Measurements from ENCODE around the gene PLCH2. TPM values are rescaled to one million over a fixed set of nuclear protein-coding genes. Genes with fewer than 3 reads are reported as not detected.

Gene PLCH2
- total RNA-seq, 4 donors from 2014 or later, result 83.3 to 324 (median 130) TPM

GRCh38 chr1:2482588-2482987 lies 6.5 kb downstream of the PLCH2 start:
- Histone ChIP-seq H3K4me1 (peaks cover 34% of the 10 kb centered on the region), H3K27ac (no peak overlapping the region), H3K9me3 (no peaks in the 10 kb centered on the region), H3K27me3 (no peaks in the 10 kb centered on the region), H3K36me3 (peaks cover 17% of the 10 kb centered on the region), H3K4me3 (no peak overlapping the region)
- WGBS, result 93% methylated on average over 3 of the region's 11 CpGs
- no peak for TF ChIP-seq POLR2A (IDR thresholded peaks at IDR 0.05)
- TF ChIP-seq EP300 (IDR thresholded peaks at IDR 0.05), result no peak
- TF ChIP-seq CTCF (IDR thresholded peaks at IDR 0.05), result no peak
- no peak for TF ChIP-seq POLR2AphosphoS5 (IDR thresholded peaks at IDR 0.05)
- no peak for DNase-seq (ENCODE audit: low spot score in 2 of 2)

GRCh38 chr1:2483026-2483425 lies 6.9 kb downstream of the PLCH2 start:
- peaks cover 34% of the 10 kb centered on the region for H3K4me1 ChIP-seq
- H3K36me3 ChIP-seq, result peaks cover 21% of the 10 kb centered on the region
- no peak overlapping the region for H3K4me3 ChIP-seq
- no peak for DNase-seq (ENCODE audit: low spot score in 2 of 2)
- TF ChIP-seq CTCF (IDR thresholded peaks at IDR 0.05), result no peak
- no peak for TF ChIP-seq POLR2AphosphoS5 (IDR thresholded peaks at IDR 0.05)
- TF ChIP-seq EP300 (IDR thresholded peaks at IDR 0.05), result no peak
- no peak for TF ChIP-seq POLR2A (IDR thresholded peaks at IDR 0.05)
- 79% methylated on average over 8 of the region's 13 CpGs for WGBS
- no peaks in the 10 kb centered on the region for H3K27me3 ChIP-seq
- no peaks in the 10 kb centered on the region for H3K9me3 ChIP-seq
- H3K27ac ChIP-seq, result no peak overlapping the region

GRCh38 chr1:2483970-2484369 lies 7.9 kb downstream of the PLCH2 start:
- peaks cover 33% of the 10 kb centered on the region for H3K4me1 ChIP-seq
- no peak overlapping the region for H3K27ac ChIP-seq
- no peak for DNase-seq (ENCODE audit: low spot score in 2 of 2)
- TF ChIP-seq CTCF (IDR thresholded peaks at IDR 0.05) (no peak), POLR2A (IDR thresholded peaks at IDR 0.05) (no peak), EP300 (IDR thresholded peaks at IDR 0.05) (no peak), POLR2AphosphoS5 (IDR thresholded peaks at IDR 0.05) (no peak)
- H3K4me3 ChIP-seq, result no peak overlapping the region
- no peaks in the 10 kb centered on the region for H3K9me3 ChIP-seq
- no peaks in the 10 kb centered on the region for H3K27me3 ChIP-seq
- 77% methylated on average over 13 of the region's 16 CpGs for WGBS
- peaks cover 29% of the 10 kb centered on the region for H3K36me3 ChIP-seq

GRCh38 chr1:2486041-2486440 lies 10.0 kb downstream of the PLCH2 start:
- no peak for DNase-seq (ENCODE audit: low spot score in 2 of 2)
- no peaks in the 10 kb centered on the region for H3K9me3 ChIP-seq
- peaks cover 47% of the 10 kb centered on the region for H3K36me3 ChIP-seq
- no peaks in the 10 kb centered on the region for H3K27me3 ChIP-seq
- H3K4me3 ChIP-seq, result no peak overlapping the region
- H3K4me1 ChIP-seq, result peaks cover 12% of the 10 kb centered on the region
- H3K27ac ChIP-seq, result no peak overlapping the region
- no peak for TF ChIP-seq EP300 (IDR thresholded peaks at IDR 0.05)
- TF ChIP-seq CTCF (IDR thresholded peaks at IDR 0.05), result no peak
- no peak for TF ChIP-seq POLR2A (IDR thresholded peaks at IDR 0.05)
- TF ChIP-seq POLR2AphosphoS5 (IDR thresholded peaks at IDR 0.05), result no peak
- 82% methylated on average over 3 of the region's 4 CpGs for WGBS

GRCh38 chr1:2486558-2486957 lies 10.5 kb downstream of the PLCH2 start:
- WGBS, result 100% methylated on average over 3 of the region's 9 CpGs
- Histone ChIP-seq H3K36me3 (peaks cover 52% of the 10 kb centered on the region), H3K4me1 (peaks cover 7% of the 10 kb centered on the region), H3K27ac (no peak overlapping the region), H3K27me3 (no peaks in the 10 kb centered on the region), H3K4me3 (no peak overlapping the region), H3K9me3 (no peaks in the 10 kb centered on the region)
- TF ChIP-seq POLR2A (IDR thresholded peaks at IDR 0.05), result no peak
- TF ChIP-seq POLR2AphosphoS5 (IDR thresholded peaks at IDR 0.05), result no peak
- TF ChIP-seq CTCF (IDR thresholded peaks at IDR 0.05), result no peak
- TF ChIP-seq EP300 (IDR thresholded peaks at IDR 0.05), result no peak
- DNase-seq (ENCODE audit: low spot score in 2 of 2), result no peak
